NCI-H2227 (cell line): ENCODE results near the gene IGSF3.

Experiments used
- DNase-seq: peaks from one replicate; lab custom pipeline; 2025; ENCODE audit not compliant: unreplicated experiment; lab: John Stamatoyannopoulos, UW

IGSF3 gene

GRCh38 chr1:116667575-116668105 is at the start of gene IGSF3:
Gene IGSF3, minus strand, starts transcription at chr1:116667733. Its CDS starts 1,407 bp downstream, at chr1:116666326.
- peak; percentile 90 for DNase-seq

GRCh38 chr1:116717318-116717717 is 49.8 kb upstream of the IGSF3 start:
- DNase-seq, result no peak

- DNase-seq, result no peak
Measured at GRCh38 chr1:116716391-116716790, 48.9 kb upstream of the IGSF3 start.

GRCh38 chr1:116713474-116713873 is 45.9 kb upstream of the IGSF3 start:
- no peak for DNase-seq

- no peak for DNase-seq
Measured at GRCh38 chr1:116712510-116712909, 45.0 kb upstream of the IGSF3 start.

GRCh38 chr1:116711263-116711840 is 43.8 kb upstream of the IGSF3 start:
- peak; percentile 80 for DNase-seq

- DNase-seq, result peak; percentile 58
Measured at GRCh38 chr1:116710420-116711262, 43.1 kb upstream of the IGSF3 start.

- no peak for DNase-seq
Measured at GRCh38 chr1:116709666-116710167, 42.2 kb upstream of the IGSF3 start.

GRCh38 chr1:116708255-116708900 is 40.8 kb upstream of the IGSF3 start:
- DNase-seq, result no peak

GRCh38 chr1:116706841-116707240 is 39.3 kb upstream of the IGSF3 start:
- DNase-seq, result no peak

- DNase-seq, result no peak
Measured at GRCh38 chr1:116706123-116706522, 38.6 kb upstream of the IGSF3 start.

GRCh38 chr1:116704278-116704677 is 36.7 kb upstream of the IGSF3 start:
- no peak for DNase-seq

GRCh38 chr1:116699605-116700004 is 32.1 kb upstream of the IGSF3 start:
- no peak for DNase-seq

- no peak for DNase-seq
Measured at GRCh38 chr1:116698244-116698595, 30.7 kb upstream of the IGSF3 start.

GRCh38 chr1:116697548-116698243 is 30.2 kb upstream of the IGSF3 start:
- no peak for DNase-seq

- no peak for DNase-seq
Measured at GRCh38 chr1:116694524-116694923, 27.0 kb upstream of the IGSF3 start.

GRCh38 chr1:116693759-116694480 is 26.4 kb upstream of the IGSF3 start:
- DNase-seq, result no peak

- no peak for DNase-seq
Measured at GRCh38 chr1:116692879-116693278, 25.3 kb upstream of the IGSF3 start.

- DNase-seq, result no peak
Measured at GRCh38 chr1:116690849-116691406, 23.4 kb upstream of the IGSF3 start.

- DNase-seq, result peak; percentile 87
Measured at GRCh38 chr1:116690396-116690848, 22.9 kb upstream of the IGSF3 start.
